Middle frontal gyrus (tissue), 1 donor: Measurements from ENCODE around the gene LRRC74B.
A peak's percentile ranks its signal among the peaks of the same experiment; 100 is the strongest.
"Not testable (repeated sequence)": the region's sequence is repeated elsewhere in the genome, so short reads cannot be mapped to it uniquely, and the experiment has no call there.

Experiments used
- DNase-seq: peaks from one replicate; pipeline ENCODE4 v3.0.0-alpha.2; 2015; ENCODE audit warnings: low spot score; ENCODE audit errors: extremely low spot score

Gene LRRC74B

GRCh38 chr22:21045585-21046294 is at the start of gene LRRC74B:
TSS of gene LRRC74B (plus strand) at chr22:21045946. CDS start at chr22:21045987, 41 bp downstream.
- DNase-seq: peak; percentile 83

- no peak for DNase-seq
These were observed 49.7 kb upstream of the LRRC74B start for GRCh38 chr22:20996031-20996410.

GRCh38 chr22:20996598-20997535 is 48.9 kb upstream of the LRRC74B start:
- no peak for DNase-seq

GRCh38 chr22:20997536-20998257 is 48.0 kb upstream of the LRRC74B start:
- DNase-seq: no peak

GRCh38 chr22:20998411-20999336 is 47.1 kb upstream of the LRRC74B start:
- no peak for DNase-seq

- DNase-seq: no peak
These were observed 46.2 kb upstream of the LRRC74B start for GRCh38 chr22:20999350-21000206.

- no peak for DNase-seq
These were observed 45.3 kb upstream of the LRRC74B start for GRCh38 chr22:21000207-21000986.

- no peak for DNase-seq
These were observed 44.7 kb upstream of the LRRC74B start for GRCh38 chr22:21000987-21001600.

GRCh38 chr22:21001601-21002325 is 44.0 kb upstream of the LRRC74B start, which contains the start of gene THAP7:
TSS of gene THAP7 (minus strand) at chr22:21002118. CDS start at chr22:21001911, 207 bp downstream.
- peak; percentile 94 for DNase-seq

- DNase-seq: no peak
These were observed 42.0 kb upstream of the LRRC74B start for GRCh38 chr22:21003782-21004181.

GRCh38 chr22:21009208-21009607 is 36.5 kb upstream of the LRRC74B start:
- DNase-seq: not testable (repeated sequence)

GRCh38 chr22:21009638-21010425 is 35.9 kb upstream of the LRRC74B start:
- DNase-seq: no peak

GRCh38 chr22:21010426-21011113 is 35.2 kb upstream of the LRRC74B start:
- no peak for DNase-seq

GRCh38 chr22:21012446-21013407 is 33.0 kb upstream of the LRRC74B start:
- DNase-seq: no peak

- no peak for DNase-seq
These were observed 32.0 kb upstream of the LRRC74B start for GRCh38 chr22:21013657-21014201.
